CD14-positive monocyte (primary cell): ENCODE data around the gene COL24A1. TPM values are rescaled to one million over a fixed set of nuclear protein-coding genes. Genes with fewer than 3 reads are reported as not detected.

Experiments
- DNase-seq, 3 donors: peaks; one replicate each; pipeline ENCODE4 v3.0.0-alpha.2; 2011 to 2022
- H2AFZ ChIP-seq: 2 replicates; pipeline ENCODE4 v1.6.0; 2012; ENCODE audit warnings: mild to moderate bottlenecking, low read depth, low read length, inconsistent platforms; ENCODE audit not compliant: insufficient read depth, poor library complexity, severe bottlenecking
- H3K27ac ChIP-seq, 2 donors: 1 replicate in 1 of 2; 2 replicates in 1 of 2; pipeline ENCODE4 v1.5.1; 2012 to 2013; ENCODE audit warnings: low read length in 2 of 2, control low read depth in 1 of 2, inconsistent platforms in 1 of 2, low read depth in 1 of 2, mild to moderate bottlenecking in 1 of 2
- H3K27me3 ChIP-seq, 2 donors: one replicate each; pipeline versions ENCODE4 v1.6.0 to v1.6.1; 2011 to 2013; ENCODE audit warnings: low read length in 2 of 2; ENCODE audit not compliant: control insufficient read depth in 2 of 2, insufficient read depth in 2 of 2
- H3K36me3 ChIP-seq, 2 donors: replicated peaks in 1 of 2; 1 replicate in 1 of 2; 2 replicates in 1 of 2; pipeline versions ENCODE4 v1.5.1 to v1.6.1; 2012 to 2013; ENCODE audit warnings: low read length in 2 of 2, control low read depth in 1 of 2, inconsistent platforms in 1 of 2, mild to moderate bottlenecking in 1 of 2; ENCODE audit not compliant: insufficient read depth in 2 of 2, control insufficient read depth in 1 of 2
- H3K4me1 ChIP-seq, 2 donors: 1 replicate in 1 of 2; 2 replicates in 1 of 2; pipeline versions ENCODE4 v1.5.1 to v1.6.1; 2012 to 2013; ENCODE audit warnings: low read length in 2 of 2, control low read depth in 1 of 2, inconsistent platforms in 1 of 2, mild to moderate bottlenecking in 1 of 2, moderate library complexity in 1 of 2; ENCODE audit not compliant: insufficient read depth in 2 of 2, control insufficient read depth in 1 of 2
- H3K4me2 ChIP-seq: replicated peaks from 2 replicates; pipeline ENCODE3; 2012; ENCODE audit warnings: low read length, moderate library complexity, mild to moderate bottlenecking; ENCODE audit not compliant: poor library complexity, severe bottlenecking; ENCODE audit errors: extremely low read depth
- H3K4me3 ChIP-seq, 3 experiments: fragments of 200-600 bp in 1 of 3; sonication (generic) in 1 of 3; replicated peaks in 1 of 3; 1 replicate in 2 of 3; 2 replicates in 1 of 3; pipeline ENCODE4 v1.5.1; 2011 to 2013; ENCODE audit warnings: low read length in 3 of 3, mild to moderate bottlenecking in 3 of 3, control low read depth in 2 of 3, low read depth in 2 of 3, inconsistent platforms in 1 of 3, moderate library complexity in 1 of 3
- H3K79me2 ChIP-seq: 2 replicates; pipeline ENCODE4 v1.6.0; 2012; ENCODE audit warnings: mild to moderate bottlenecking, control low read depth, inconsistent platforms, low read length, moderate library complexity; ENCODE audit not compliant: insufficient read depth
- H3K9ac ChIP-seq: 2 replicates; pipeline ENCODE4 v1.6.0; 2017; ENCODE audit warnings: low read length, mild to moderate bottlenecking; ENCODE audit not compliant: insufficient read depth, poor library complexity, severe bottlenecking
- H3K9me3 ChIP-seq, 2 donors: replicated peaks in 1 of 2; 1 replicate in 1 of 2; 2 replicates in 1 of 2; pipeline versions ENCODE4 v1.5.1 to v1.6.1; 2012 to 2013; ENCODE audit warnings: low read length in 2 of 2, control low read depth in 1 of 2; ENCODE audit not compliant: control insufficient read depth in 1 of 2, insufficient read depth in 1 of 2
- H4K20me1 ChIP-seq: 2 replicates; pipeline ENCODE4 v1.6.0; 2012; ENCODE audit warnings: mild to moderate bottlenecking, low read length, control low read depth, moderate library complexity; ENCODE audit not compliant: insufficient read depth
- H3K27ac Mint-ChIP-seq, 7 donors: one replicate each; pipeline ENCODE4 v1.8.0; 2020; ENCODE audit warnings: mild to moderate bottlenecking in 7 of 7, mixed read lengths in 7 of 7, moderate library complexity in 6 of 7, inconsistent platforms in 2 of 7
- H3K27me3 Mint-ChIP-seq, 3 donors: one replicate each; pipeline ENCODE4 v1.8.0; 2021 to 2022; ENCODE audit warnings: low read depth in 3 of 3, mild to moderate bottlenecking in 3 of 3, mixed read lengths in 3 of 3, moderate library complexity in 3 of 3, inconsistent platforms in 1 of 3
- H3K36me3 Mint-ChIP-seq, 2 donors: one replicate each; pipeline ENCODE4 v1.8.0; 2020; ENCODE audit warnings: mixed read lengths in 2 of 2, inconsistent platforms in 1 of 2, mild to moderate bottlenecking in 1 of 2
- H3K4me1 Mint-ChIP-seq: one replicate; pipeline ENCODE4 v1.8.0; 2020; ENCODE audit warnings: mild to moderate bottlenecking, mixed read lengths
- H3K4me3 Mint-ChIP-seq, 2 donors: one replicate each; pipeline ENCODE4 v1.8.0; 2020; ENCODE audit warnings: mild to moderate bottlenecking in 2 of 2, mixed read lengths in 2 of 2, moderate library complexity in 1 of 2
- H3K9me3 Mint-ChIP-seq, 7 donors: one replicate each; pipeline ENCODE4 v1.8.0; 2020 to 2022; ENCODE audit warnings: mixed read lengths in 7 of 7, mild to moderate bottlenecking in 6 of 7, moderate library complexity in 6 of 7, inconsistent platforms in 2 of 7
- CTCF ChIP-seq: fragments of 200-600 bp; IDR thresholded peaks from one replicate; pipeline ENCODE4 v1.8.0; 2022; ENCODE audit warnings: antibody characterized with exemption, mild to moderate bottlenecking
- WGBS: methylation state at CpG from one replicate; pipeline ENCODE4 v1.1.5; 2013; ENCODE audit warnings: missing lambda C conversion rate; ENCODE audit not compliant: insufficient coverage; 5-methylcytosine and 5-hydroxymethylcytosine counted together
- intact Hi-C, 2 donors: fragments of 100-400 bp; cut with micrococcal nuclease; formaldehyde crosslinking; loops; one replicate each; pipeline versions ENCODE4 v1.15.0 to v1.15.1; 2023
- polyA plus RNA-seq, 3 donors: library from polyadenylated mRNA; depleted of rRNA in 1 of 3; unstranded in 2 of 3; stranded (reverse) in 1 of 3; fragments of 300-500 nt in 2 of 3; fragments of >200 nt in 1 of 3; fragmentation: Illumina TruSeq in 2 of 3; gene quantifications; 1 replicate in 2 of 3; 2 replicates in 1 of 3; pipeline ENCODE4 v1.2.3, GENCODE V29; 2012 to 2021

Gene COL24A1
- polyA plus RNA-seq, 3 donors = 0.05 to 0.13 TPM; not detected in 1

- no peaks in the 10 kb centered on the region for H3K27me3 ChIP-seq
- WGBS = no CpG with 5 or more reads among the region's 1 CpG
- Mint-ChIP-seq H3K27me3 (peaks cover 0 to 1% (median 0%) of the 10 kb centered on the region in 3 donors), H3K4me3 (no peak overlapping the region), H3K9me3 (peaks cover 0 to 6% (median 2%) of the 10 kb centered on the region in 7 donors), H3K36me3 (no peaks in the 10 kb centered on the region), H3K27ac (no peak overlapping the region), H3K4me1 (no peaks in the 10 kb centered on the region)
- no peaks in the 10 kb centered on the region for H3K79me2 ChIP-seq
- H3K9me3 ChIP-seq = no peaks in the 10 kb centered on the region
- no peaks in the 10 kb centered on the region for H4K20me1 ChIP-seq
- no peak for TF ChIP-seq CTCF
- H2AFZ ChIP-seq = no peak overlapping the region
- H3K4me2 ChIP-seq = no peak overlapping the region
- no peak for DNase-seq
- no peaks in the 10 kb centered on the region for H3K4me1 ChIP-seq
- no peak overlapping the region for H3K4me3 ChIP-seq
- intact Hi-C loops = no loop called here
- no peak overlapping the region for H3K9ac ChIP-seq
- no peaks in the 10 kb centered on the region for H3K36me3 ChIP-seq
- no peak overlapping the region for H3K27ac ChIP-seq
Measured at GRCh38 chr1:86183810-86184209, 27.2 kb upstream of the COL24A1 start.

- intact Hi-C loops = no loop called here
- Histone ChIP-seq H3K4me1 (peaks cover 0 to 2% of the 10 kb centered on the region in 2 donors), H3K9me3 (no peaks in the 10 kb centered on the region), H4K20me1 (no peaks in the 10 kb centered on the region), H3K9ac (no peak overlapping the region), H3K36me3 (no peaks in the 10 kb centered on the region), H3K4me2 (no peak overlapping the region), H2AFZ (no peak overlapping the region), H3K4me3 (no peak overlapping the region), H3K27me3 (no peaks in the 10 kb centered on the region), H3K27ac (no peak overlapping the region), H3K79me2 (no peaks in the 10 kb centered on the region)
- TF ChIP-seq CTCF = no peak
- DNase-seq = no peak
- H3K27ac Mint-ChIP-seq = no peak overlapping the region
- no CpG with 5 or more reads among the region's 5 CpGs for WGBS
- peaks cover 0 to 3% (median 1%) of the 10 kb centered on the region in 3 donors for H3K27me3 Mint-ChIP-seq
- peaks cover 0 to under 1% (median 0%) of the 10 kb centered on the region in 7 donors for H3K9me3 Mint-ChIP-seq
- H3K4me1 Mint-ChIP-seq = peaks cover 5% of the 10 kb centered on the region
- H3K36me3 Mint-ChIP-seq = no peaks in the 10 kb centered on the region
- no peak overlapping the region for H3K4me3 Mint-ChIP-seq
Measured at GRCh38 chr1:86176226-86176625, 19.7 kb upstream of the COL24A1 start.
